Endothelial cell of hepatic sinusoid (primary cell): Measurements from ENCODE around the gene NXPE3.
"Not testable (repeated sequence)": the region's sequence is repeated elsewhere in the genome, so short reads cannot be mapped to it uniquely, and the experiment has no call there.

Source experiments
- in situ Hi-C: cut with HindIII; loops from 2 replicates; pipeline ENCODE4 v1.10.0; 2017; ENCODE audit warnings: low sequenced_read_pairs

The NXPE3 gene

DNA sequence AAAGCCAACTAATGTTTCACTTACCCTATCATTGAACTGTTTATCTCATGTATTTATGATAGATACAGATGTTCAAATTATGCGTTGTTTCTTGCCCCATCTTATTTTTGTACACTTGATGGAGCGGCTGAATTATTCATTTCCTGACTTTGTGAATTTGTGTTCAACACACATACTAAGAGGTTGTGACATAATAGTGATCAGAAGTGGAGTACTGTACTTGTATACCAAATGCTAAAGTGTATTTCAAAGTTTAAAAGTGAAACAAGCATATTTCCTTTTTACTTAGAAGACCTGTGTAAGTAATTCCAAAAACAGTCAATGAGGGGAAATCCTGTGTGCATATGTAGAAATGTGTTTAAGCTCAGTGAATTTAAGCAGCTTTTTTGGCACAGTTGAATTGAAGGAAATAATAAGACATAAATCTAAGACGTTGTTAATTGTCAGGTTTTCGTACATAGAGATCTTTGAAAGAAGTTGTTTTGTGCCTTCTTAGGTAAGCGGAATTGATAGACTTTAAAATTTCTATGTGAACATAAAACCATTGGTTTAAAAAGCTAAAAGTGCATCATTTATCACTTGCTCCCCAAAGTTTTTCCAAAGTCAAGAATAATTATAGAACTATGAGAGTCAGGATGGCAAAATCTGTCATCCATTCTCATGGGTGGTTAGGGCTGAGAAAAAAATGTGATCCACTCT is 72.2 kb downstream of the NXPE3 start:
- in situ Hi-C loops, result no loop called here

GRCh38 chr3:101851850-101852714 is 73.1 kb downstream of the NXPE3 start:
- in situ Hi-C loops, result no loop called here

GRCh38 chr3:101852983-101853840 is 74.2 kb downstream of the NXPE3 start:
- in situ Hi-C loops, result no loop called here

DNA sequence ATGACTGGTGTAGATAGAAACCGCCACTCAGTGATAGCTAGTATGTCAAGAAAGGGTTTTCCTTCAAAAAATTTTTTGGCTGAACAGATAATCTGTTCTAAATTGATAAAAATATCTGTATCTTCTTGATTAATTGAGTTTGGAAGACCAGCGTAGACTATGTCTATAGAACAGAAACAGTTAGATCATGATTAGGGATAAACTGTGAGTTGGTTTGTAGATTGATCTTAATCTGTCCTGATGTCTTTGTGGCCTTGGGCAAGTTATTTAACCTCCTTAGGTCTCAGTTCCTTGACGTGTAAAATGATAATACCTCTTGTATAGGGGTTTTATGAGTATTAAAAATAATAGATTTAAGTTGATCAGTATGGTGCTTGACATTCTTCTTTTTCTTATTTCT is 75.0 kb downstream of the NXPE3 start:
- in situ Hi-C loops, result no loop called here

- in situ Hi-C loops, result no loop called here
Observed at GRCh38 chr3:101854608-101855304, 75.7 kb downstream of the NXPE3 start.

- in situ Hi-C loops, result no loop called here
Observed at GRCh38 chr3:101857301-101857741, 78.3 kb downstream of the NXPE3 start.

GRCh38 chr3:101858464-101859030 is 79.5 kb downstream of the NXPE3 start:
- in situ Hi-C loops, result no loop called here

DNA sequence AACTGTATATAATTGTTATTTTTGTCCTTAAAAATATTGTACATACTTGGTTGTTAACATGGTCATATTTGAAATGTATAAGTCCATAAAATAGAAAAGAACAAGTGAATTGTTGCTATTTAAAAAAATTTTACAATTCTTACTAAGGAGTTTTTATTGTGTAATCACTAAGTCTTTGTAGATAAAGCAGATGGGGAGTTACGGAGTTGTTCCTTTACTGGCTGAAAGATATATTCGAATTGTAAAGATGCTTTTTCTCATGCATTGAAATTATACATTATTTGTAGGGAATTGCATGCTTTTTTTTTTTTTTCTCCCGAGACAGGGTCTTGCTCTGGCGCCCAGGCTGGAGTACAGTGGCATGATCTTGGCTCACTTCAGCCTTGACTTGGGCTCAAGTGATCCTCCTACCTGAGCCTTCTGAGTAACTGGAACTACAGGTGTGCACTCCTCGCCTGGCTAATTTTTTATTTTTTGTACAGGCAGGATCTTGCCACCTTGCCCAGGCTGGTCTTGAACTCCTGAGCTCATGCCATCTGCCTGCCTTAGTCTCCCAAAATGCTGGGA is 81.0 kb downstream of the NXPE3 start:
- in situ Hi-C loops, result no loop called here

- in situ Hi-C loops, result no loop called here
Observed at GRCh38 chr3:101861212-101861788, 82.3 kb downstream of the NXPE3 start.

- in situ Hi-C loops, result no loop called here
Observed at GRCh38 chr3:101861789-101862415, 82.9 kb downstream of the NXPE3 start.

- in situ Hi-C loops, result no loop called here
Observed at GRCh38 chr3:101862416-101863165, 83.6 kb downstream of the NXPE3 start.

DNA sequence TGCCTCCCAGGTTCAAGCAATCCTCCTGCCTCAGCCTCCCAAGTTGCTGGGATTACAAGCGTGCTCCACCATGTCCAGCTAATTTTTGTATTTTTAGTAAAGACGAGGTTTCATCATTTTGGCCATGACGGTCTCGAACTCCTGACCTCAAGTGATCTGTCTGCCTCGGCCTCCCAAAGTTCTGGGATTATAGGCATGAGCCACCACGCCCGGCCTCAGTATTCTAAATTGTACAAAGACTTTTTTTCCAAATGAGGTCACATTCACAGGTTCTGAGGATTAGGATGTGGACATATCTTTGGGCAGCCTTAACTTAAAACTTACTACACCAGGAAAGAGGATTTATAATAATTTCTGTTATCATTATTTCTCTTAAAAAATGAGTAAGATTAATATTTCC is 85.9 kb downstream of the NXPE3 start:
- in situ Hi-C loops, result not testable (repeated sequence)

GRCh38 chr3:101865751-101866509 is 86.9 kb downstream of the NXPE3 start:
- in situ Hi-C loops, result no loop called here

DNA sequence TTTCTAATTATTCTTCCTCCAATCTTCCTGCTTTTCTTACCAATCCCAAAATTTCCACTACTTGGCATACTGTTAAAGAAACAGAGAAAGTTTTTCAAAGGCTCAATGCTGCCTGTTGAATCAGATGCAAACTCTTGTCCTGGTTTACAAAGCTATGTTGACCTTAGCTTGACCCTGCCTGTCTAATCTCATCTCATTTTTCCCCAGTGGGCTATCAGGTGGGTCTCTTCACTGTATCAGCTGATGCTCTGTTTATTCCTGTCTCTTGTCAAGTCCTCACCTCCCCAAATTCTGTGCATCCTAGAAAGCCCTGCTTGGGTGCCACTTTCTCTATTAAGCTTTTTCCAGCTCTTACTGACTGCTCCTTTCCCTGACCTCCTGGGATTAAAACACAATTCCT is 88.5 kb downstream of the NXPE3 start:
- in situ Hi-C loops, result no loop called here

GRCh38 chr3:101867996-101868395 is 89.0 kb downstream of the NXPE3 start:
- in situ Hi-C loops, result no loop called here

DNA sequence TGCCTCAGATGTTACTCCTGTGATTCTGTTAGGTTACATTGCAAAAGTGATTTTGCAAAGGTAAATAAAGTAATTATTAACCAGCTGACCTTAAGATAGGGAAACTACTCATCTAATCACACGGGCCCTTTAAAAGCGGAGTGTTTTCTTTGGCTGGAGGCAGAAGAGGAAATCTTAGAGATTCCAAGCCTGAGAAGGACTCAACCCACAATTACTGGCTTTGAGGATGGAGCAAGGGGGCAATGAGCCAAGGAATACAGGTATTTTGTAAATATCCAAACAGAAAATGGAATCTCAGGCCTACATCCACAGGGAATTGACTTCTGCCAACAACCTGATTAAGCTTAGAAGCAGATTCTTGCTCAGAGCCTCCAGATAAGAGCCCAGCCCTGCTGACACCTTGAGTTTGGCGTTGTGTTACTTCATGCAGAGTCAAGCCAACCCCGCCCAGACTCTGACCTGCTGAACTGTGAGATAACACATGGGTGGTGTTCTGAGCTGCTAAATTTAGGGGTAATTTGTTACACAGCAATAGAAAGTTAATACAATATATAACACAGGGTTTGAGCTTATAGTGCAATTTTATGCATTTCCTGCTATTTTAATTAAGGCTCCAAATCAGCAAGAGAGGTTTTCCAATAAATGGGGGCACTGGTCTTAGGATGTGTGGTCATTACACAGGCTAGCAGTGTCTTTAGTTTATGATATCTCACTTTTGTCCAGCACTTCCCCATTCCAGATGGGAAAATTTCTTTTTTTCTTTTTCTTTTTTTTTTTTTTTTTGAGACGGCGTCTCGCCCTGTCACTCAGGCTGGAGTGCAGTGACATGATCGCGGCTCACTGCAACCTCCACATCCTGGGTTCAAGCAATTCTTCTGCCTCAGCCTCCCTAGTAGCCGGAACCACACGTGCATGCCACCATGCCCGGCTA is 89.8 kb downstream of the NXPE3 start:
- in situ Hi-C loops, result no loop called here

- in situ Hi-C loops, result no loop called here
Observed at GRCh38 chr3:101870138-101870537, 91.1 kb downstream of the NXPE3 start.
